GM03348 (cell line): ENCODE measurements around the gene ZDHHC17.
"Not testable (repeated sequence)": the region's sequence is repeated elsewhere in the genome, so short reads cannot be mapped to it uniquely, and the experiment has no call there.

Experiments used
- DNase-seq: peaks from one replicate; pipeline ENCODE4 v3.0.0; 2012; ENCODE audit warnings: low spot score

ZDHHC17 gene, protein sequence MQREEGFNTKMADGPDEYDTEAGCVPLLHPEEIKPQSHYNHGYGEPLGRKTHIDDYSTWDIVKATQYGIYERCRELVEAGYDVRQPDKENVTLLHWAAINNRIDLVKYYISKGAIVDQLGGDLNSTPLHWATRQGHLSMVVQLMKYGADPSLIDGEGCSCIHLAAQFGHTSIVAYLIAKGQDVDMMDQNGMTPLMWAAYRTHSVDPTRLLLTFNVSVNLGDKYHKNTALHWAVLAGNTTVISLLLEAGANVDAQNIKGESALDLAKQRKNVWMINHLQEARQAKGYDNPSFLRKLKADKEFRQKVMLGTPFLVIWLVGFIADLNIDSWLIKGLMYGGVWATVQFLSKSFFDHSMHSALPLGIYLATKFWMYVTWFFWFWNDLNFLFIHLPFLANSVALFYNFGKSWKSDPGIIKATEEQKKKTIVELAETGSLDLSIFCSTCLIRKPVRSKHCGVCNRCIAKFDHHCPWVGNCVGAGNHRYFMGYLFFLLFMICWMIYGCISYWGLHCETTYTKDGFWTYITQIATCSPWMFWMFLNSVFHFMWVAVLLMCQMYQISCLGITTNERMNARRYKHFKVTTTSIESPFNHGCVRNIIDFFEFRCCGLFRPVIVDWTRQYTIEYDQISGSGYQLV

GRCh38 chr12:76763746-76764675, at the start of gene ZDHHC17:
TSS of gene ZDHHC17 (plus strand) at chr12:76764115. CDS start at chr12:76764237, 122 bp downstream.
- DNase-seq = peak; percentile 98

GRCh38 chr12:76714415-76714814, 49.5 kb upstream of the ZDHHC17 start:
- DNase-seq = no peak

DNA sequence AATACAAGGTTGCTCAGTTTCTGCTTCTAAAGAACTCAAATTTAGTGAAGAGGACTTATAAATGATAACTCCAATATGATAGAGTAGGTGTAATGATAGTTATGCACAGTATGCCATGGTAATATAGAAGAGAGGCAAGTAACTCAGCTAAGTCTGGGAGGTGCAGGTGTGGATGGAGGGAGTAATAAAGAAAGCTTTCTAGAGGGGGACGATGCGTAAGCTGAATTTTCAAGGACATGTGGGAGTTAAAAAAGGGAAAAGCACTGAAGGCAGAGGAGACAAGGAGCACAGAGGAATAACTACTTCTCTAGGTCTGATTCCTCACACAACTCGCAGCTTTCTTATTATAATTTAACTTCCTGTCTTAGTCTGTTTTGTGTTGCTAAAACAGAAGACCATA, 49.1 kb upstream of the ZDHHC17 start:
- DNase-seq = no peak

- DNase-seq = no peak
These were observed 48.6 kb upstream of the ZDHHC17 start for GRCh38 chr12:76715332-76715731.

- no peak for DNase-seq
These were observed 46.6 kb upstream of the ZDHHC17 start for GRCh38 chr12:76717314-76717713.

DNA sequence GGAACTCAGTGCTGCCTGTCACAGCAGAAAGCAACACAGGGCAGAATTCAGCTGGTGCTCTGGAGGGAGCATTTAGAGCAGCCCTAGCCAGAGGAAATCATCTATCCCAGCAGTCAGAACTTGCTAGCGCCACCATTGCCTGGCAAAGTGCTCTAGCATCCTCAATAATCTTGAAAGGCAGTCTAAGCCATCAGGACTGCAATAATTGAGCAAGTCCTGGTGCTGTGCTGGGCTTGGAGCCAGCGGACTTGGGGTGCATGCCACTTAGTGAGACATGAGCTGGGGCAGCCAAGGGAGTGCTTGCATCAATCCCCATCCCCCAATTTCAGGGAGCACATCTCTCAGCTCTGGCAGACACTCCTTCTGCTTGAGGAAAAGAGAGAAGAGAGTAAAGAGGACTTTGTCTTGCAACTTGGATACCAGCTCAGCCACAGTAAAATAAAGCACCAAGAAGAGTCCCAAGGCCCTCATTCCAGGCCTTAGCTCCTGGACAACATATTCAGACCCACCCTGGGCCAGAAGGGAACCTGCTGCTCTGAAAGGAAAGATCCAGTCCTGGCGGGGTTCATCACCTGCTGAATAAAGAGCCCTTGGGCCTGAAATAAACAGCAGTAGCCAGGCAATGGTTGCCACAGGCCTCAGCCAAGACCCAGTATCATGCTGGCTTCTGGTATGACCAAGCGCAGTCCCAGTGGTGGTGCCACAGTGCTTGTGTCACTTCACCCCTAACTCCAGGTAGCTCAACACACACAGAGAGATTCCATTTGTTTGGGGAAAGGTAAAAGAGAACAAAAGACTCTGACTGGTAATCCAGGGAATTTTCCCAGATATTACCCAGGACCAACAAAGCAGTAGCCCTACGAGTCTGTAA, 44.5 kb upstream of the ZDHHC17 start:
- peak; percentile 13 for DNase-seq

- peak; percentile 23 for DNase-seq
These were observed 43.8 kb upstream of the ZDHHC17 start for GRCh38 chr12:76720068-76720467.

DNA sequence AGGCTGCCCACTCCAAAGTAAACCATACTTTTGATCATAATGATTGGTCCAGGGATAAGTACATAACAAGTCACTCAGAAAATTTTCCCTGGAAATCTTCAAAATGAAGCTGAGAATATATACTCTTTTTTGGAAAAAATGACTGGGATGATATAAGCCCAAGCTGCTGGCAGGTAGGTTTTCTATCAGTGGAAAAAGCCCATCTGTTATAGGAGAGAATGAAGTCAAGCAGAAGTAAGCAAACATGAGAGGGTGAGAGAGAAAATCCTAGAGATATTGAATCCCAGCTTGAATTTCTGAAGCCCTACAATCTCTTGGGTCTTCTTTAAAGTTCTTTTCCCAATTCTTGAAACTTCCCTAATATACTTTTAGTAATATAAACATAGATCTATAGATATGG, 37.3 kb upstream of the ZDHHC17 start:
- no peak for DNase-seq

GRCh38 chr12:76732188-76732587, 31.7 kb upstream of the ZDHHC17 start:
- not testable (repeated sequence) for DNase-seq

DNA sequence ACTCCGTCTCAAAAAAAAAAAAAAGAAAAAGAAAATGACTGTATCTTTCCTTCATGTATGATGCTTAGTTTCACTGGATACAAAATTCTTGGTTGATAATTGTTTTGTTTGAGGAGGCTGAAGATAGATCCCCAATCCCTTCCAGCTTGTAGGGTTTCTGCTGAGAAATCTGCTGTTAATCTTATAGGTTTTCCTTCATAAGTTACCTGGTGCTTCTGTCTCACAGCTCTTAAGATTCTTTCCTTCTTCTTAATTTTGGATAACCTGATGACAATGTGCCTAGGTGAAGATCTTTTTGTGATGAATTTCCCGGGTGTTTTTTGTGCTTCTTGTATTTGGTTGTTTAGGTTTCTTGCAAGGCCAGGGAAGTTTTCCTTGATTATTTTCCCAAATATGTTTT, 26.2 kb upstream of the ZDHHC17 start:
- DNase-seq = not testable (repeated sequence)

DNA sequence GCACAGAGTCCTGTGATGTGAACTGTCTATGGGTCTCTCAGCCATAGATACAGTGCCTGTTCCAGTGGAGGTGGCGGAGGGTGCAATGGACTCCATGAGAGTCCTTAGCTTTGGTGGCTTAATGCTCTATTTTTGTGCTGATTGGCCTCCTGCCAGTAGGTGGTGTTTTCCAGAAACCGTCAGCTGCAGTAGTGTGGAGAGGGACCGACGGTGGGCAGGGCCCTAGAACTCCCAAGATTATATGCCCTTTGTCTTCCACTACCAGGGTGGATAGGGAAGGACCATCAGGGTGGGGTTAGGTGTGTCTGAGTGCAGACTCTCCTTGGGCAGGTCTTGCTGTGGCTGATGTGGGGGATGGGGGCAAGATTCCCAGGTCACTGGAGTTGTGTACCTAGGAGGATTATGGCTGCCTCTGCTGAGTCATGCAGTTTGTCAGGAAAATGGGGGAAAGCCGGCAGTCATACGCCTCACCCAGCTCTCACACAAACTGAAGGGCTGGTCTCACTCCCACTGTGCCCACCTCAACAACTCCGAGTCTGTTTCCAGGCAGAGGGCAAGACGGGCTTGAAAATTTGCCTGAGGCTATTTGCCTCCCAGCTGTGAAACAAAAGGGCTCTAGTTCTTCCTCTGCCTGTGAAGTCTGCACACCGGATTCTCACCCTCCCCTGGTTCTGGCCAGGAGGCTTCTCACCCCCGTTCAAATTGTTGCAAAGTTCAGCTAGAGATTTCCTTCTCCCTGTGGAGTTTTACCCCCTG, 24.9 kb upstream of the ZDHHC17 start:
- no peak for DNase-seq

DNA sequence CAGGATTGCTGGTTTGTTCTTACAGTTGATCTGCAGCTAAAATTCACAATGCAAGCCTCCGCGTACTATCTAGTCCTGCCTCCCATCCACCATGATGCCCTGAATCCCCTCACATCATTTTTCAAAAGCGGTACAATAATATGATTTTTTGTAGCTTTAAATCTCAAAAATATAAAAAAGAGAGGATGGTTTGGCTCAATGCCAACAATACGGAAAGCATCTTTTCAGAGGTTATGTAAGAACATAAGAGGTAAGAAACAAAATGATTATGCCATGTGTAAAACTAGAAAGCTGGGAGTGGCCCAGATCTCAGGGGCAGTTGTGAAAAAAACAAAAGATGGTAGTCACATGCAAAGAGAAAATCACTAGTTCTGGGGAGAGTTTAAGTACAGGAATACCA, 24.0 kb upstream of the ZDHHC17 start:
- no peak for DNase-seq

- no peak for DNase-seq
These were observed 23.4 kb upstream of the ZDHHC17 start for GRCh38 chr12:76740501-76740900.

GRCh38 chr12:76745343-76745742, 18.6 kb upstream of the ZDHHC17 start:
- DNase-seq = no peak

- DNase-seq = no peak
These were observed 17.4 kb upstream of the ZDHHC17 start for GRCh38 chr12:76746516-76746915.

- no peak for DNase-seq
These were observed 16.7 kb upstream of the ZDHHC17 start for GRCh38 chr12:76747245-76747644.

DNA sequence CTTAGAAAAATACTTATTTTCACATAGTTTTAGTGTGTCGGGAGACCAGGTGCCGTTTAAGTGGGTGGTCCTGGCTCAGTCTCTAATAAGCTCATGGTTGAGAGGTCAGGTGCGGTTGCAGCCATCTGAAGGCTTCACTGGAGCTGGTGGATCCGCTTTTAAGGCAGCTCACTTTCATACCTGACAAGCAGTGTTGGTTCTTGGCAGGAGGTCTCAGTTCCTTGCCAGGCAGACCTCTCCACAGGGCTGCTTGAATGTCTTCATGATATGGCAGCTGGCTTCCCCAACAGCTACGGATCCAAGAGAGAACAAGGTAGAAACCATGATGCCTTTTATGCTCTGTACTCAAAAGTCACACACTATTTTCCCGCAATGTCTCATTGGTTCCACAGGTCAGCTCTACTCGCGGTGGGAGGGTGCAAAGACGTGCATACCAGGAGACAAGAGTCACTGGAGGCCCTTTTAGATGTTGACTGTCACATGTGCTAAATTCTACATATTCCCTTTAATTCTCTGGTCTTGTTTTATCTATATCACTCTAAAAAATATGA, 8.0 kb upstream of the ZDHHC17 start:
- no peak for DNase-seq

- DNase-seq = peak; percentile 48
These were observed 6.2 kb upstream of the ZDHHC17 start for GRCh38 chr12:76757694-76758093.

DNA sequence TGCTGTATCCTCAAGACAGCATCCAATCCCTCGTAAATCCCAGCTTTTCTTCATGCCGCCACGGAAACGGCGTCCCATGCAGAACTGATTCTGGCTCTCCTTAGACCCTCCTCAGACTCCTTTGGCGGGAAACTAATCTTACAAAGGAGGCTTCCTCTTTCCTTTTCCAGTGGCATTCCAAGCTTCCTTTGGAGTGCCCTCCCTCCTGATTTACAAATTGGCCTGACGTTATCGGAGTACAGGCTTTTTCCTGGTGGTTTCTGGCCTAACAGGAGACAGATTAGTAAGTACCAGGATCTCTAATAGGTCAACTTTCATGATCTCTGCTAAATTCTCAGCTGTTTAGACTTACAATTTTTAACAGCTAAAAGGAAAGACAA, 1.3 kb upstream of the ZDHHC17 start:
- no peak for DNase-seq

DNA sequence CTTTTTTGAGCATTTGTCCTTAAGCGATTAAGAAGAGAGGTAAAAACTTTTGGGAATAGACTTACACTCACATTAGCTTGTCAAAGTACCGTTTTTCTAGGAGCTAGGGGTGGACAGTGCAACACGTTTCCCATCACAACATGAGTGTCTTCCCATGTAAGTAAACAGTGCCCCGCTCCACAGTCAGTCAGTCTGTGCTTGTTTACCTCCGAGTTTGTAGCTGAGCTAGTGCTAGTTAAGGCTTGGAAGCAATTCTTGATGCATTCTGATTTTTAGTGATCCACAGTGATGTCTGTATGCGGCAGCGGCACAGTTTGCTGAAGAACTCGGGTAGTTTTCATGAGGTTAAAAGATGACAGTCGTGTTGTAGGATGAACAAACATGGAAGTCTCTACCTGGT, 941 bp downstream of the ZDHHC17 start:
- DNase-seq = peak; percentile 16

- no peak for DNase-seq
These were observed 1.7 kb downstream of the ZDHHC17 start for GRCh38 chr12:76765598-76765997.
